ENCODE results near the gene TRIP12.

GRCh38 chr2:229899604-229900003 lies 22.2 kb downstream of the TRIP12 start:
- TF ChIP-seq CTCF (IDR thresholded peaks at IDR 0.05 in 8 of 11, conservative IDR thresholded peaks at IDR 0.05 in 3 of 11): no peak
- TF ChIP-seq POLR2AphosphoS5 (IDR thresholded peaks at IDR 0.05): no peak
- no peak for TF ChIP-seq POLR2A (IDR thresholded peaks at IDR 0.05)
